Fibroblast of lung (primary cell): ENCODE data around the gene PPP4R3B.
"Not testable (repeated sequence)": the region's sequence is repeated elsewhere in the genome, so short reads cannot be mapped to it uniquely, and the experiment has no call there.

Experiments used
- CTCF ChIP-seq, 2 donors: IDR thresholded peaks in 1 of 2; conservative IDR thresholded peaks in 1 of 2; 1 replicate in 1 of 2; 2 replicates in 1 of 2; pipeline ENCODE4 v1.5.1; 2011 to 2012; ENCODE audit warnings: low read length in 2 of 2, control low read depth in 1 of 2, inconsistent platforms in 1 of 2, low read depth in 1 of 2, mild to moderate bottlenecking in 1 of 2
- EZH2 ChIP-seq: IDR thresholded peaks from 2 replicates; pipeline ENCODE4 v1.5.1; 2012; ENCODE audit warnings: low read length, control low read depth, mild to moderate bottlenecking; ENCODE audit errors: missing control alignments

- not testable (repeated sequence) for TF ChIP-seq CTCF (conservative IDR thresholded peaks at IDR 0.05 in 1 of 2, IDR thresholded peaks at IDR 0.05 in 1 of 2; ENCODE audit: low read depth in 1 of 2, low read length in 2 of 2); EZH2
Measured at GRCh38 chr2:55596795-55597194, 20.6 kb downstream of the PPP4R3B start.
